WTC11 (cell line): Measurements from ENCODE around the gene SRGAP1. TPM values are rescaled to one million over a fixed set of nuclear protein-coding genes. Genes with fewer than 3 reads are reported as not detected.
A peak's percentile ranks its signal among the peaks of the same experiment; 100 is the strongest.

ENCODE experiments used
- ATAC-seq: fragments of 200-7000 bp; cut with Tn5 transposase; 2 replicates; pipeline ENCODE4 v1.10.0; 2021; ENCODE audit warnings: mild to moderate bottlenecking, moderate library complexity
- CTCF ChIA-PET: fragments of 300-600 bp; sonication (Branson Sonifier 250); formaldehyde crosslinking; loops from one replicate; lab custom pipeline; 2021; ENCODE audit warnings: antibody characterized with exemption; lab: Charles Lee
- POLR2A ChIA-PET: fragments of 350-600 bp; sonication (Branson Sonifier 250); formaldehyde crosslinking; loops from one replicate; lab custom pipeline; 2021; ENCODE audit warnings: antibody characterized with exemption; lab: Charles Lee
- DNase-seq: peaks from one replicate; pipeline ENCODE4 v3.0.0; 2021; ENCODE audit warnings: low spot score
- H3K27ac Mint-ChIP-seq: 2 replicates; pipeline ENCODE4 v1.8.0; 2021; ENCODE audit warnings: mixed read lengths
- H3K27me3 Mint-ChIP-seq: 2 replicates; pipeline ENCODE4 v1.8.0; 2021; ENCODE audit warnings: low read depth, mild to moderate bottlenecking, moderate library complexity, mixed read lengths
- H3K36me3 Mint-ChIP-seq: 2 replicates; pipeline ENCODE4 v1.8.0; 2021; ENCODE audit warnings: mixed read lengths
- H3K4me1 Mint-ChIP-seq: 2 replicates; pipeline ENCODE4 v1.8.0; 2022; ENCODE audit warnings: mixed read lengths
- H3K4me3 Mint-ChIP-seq: 2 replicates; pipeline ENCODE4 v1.8.0; 2021; ENCODE audit warnings: mild to moderate bottlenecking, moderate library complexity, mixed read lengths
- H3K9me3 Mint-ChIP-seq: 2 replicates; pipeline ENCODE4 v1.8.0; 2021; ENCODE audit warnings: mixed read lengths
- AR ChIP-seq: fragments of 250-450 bp; sonication (Bioruptor Pico); IDR thresholded peaks from 2 replicates; pipeline ENCODE4 v1.9.0; 2021; ENCODE audit warnings: mild to moderate bottlenecking
- CREB1 ChIP-seq: sonication (generic); formaldehyde crosslinking; IDR thresholded peaks from 2 replicates; pipeline ENCODE4 v1.8.0; 2023; ENCODE audit warnings: mild to moderate bottlenecking, missing genetic modification reagents
- EMX1 ChIP-seq: fragments of 250-450 bp; sonication (Bioruptor Pico); IDR thresholded peaks from 2 replicates; pipeline ENCODE4 v1.8.0; 2021; ENCODE audit warnings: mild to moderate bottlenecking
- ERG ChIP-seq: fragments of 250-450 bp; sonication (Bioruptor Pico); IDR thresholded peaks from 2 replicates; pipeline ENCODE4 v1.8.0; 2021; ENCODE audit warnings: mild to moderate bottlenecking
- GABPB1 ChIP-seq: sonication (generic); formaldehyde crosslinking; IDR thresholded peaks from 2 replicates; pipeline ENCODE4 v1.8.1; 2023; ENCODE audit warnings: mild to moderate bottlenecking, missing genetic modification reagents
- GTF2I ChIP-seq: fragments of 250-450 bp; sonication (Bioruptor Pico); conservative IDR thresholded peaks from 2 replicates; pipeline ENCODE4 v1.4.0; 2021; ENCODE audit warnings: mild to moderate bottlenecking
- HMGA2 ChIP-seq: fragments of 250-450 bp; sonication (Bioruptor Pico); IDR thresholded peaks from 2 replicates; pipeline ENCODE4 v1.4.0; 2021; ENCODE audit warnings: mild to moderate bottlenecking, moderate library complexity
- NR2C2 ChIP-seq: sonication (generic); formaldehyde crosslinking; IDR thresholded peaks from 2 replicates; pipeline ENCODE4 v1.8.0; 2022; ENCODE audit warnings: mild to moderate bottlenecking, missing genetic modification reagents
- RORB ChIP-seq: fragments of 250-450 bp; sonication (Bioruptor Pico); IDR thresholded peaks from 2 replicates; pipeline ENCODE4 v1.9.0; 2021; ENCODE audit warnings: mild to moderate bottlenecking
- SOX15 ChIP-seq: fragments of 250-450 bp; sonication (Bioruptor Pico); IDR thresholded peaks from 2 replicates; pipeline ENCODE4 v1.9.0; 2021; ENCODE audit warnings: mild to moderate bottlenecking
- STAT6 ChIP-seq: sonication (generic); formaldehyde crosslinking; conservative IDR thresholded peaks from 2 replicates; pipeline ENCODE4 v1.8.1; 2023; ENCODE audit warnings: mild to moderate bottlenecking, low read depth, missing genetic modification reagents, moderate library complexity
- TEAD1 ChIP-seq: sonication (generic); formaldehyde crosslinking; IDR thresholded peaks from 2 replicates; pipeline ENCODE4 v1.8.0; 2022; ENCODE audit warnings: mild to moderate bottlenecking, missing genetic modification reagents
- USF1 ChIP-seq: sonication (generic); formaldehyde crosslinking; IDR thresholded peaks from 2 replicates; pipeline ENCODE4 v1.8.0; 2022; ENCODE audit warnings: mild to moderate bottlenecking, missing genetic modification reagents
- USF2 ChIP-seq: sonication (generic); formaldehyde crosslinking; IDR thresholded peaks from 2 replicates; pipeline ENCODE4 v1.8.1; 2023; ENCODE audit warnings: mild to moderate bottlenecking, missing genetic modification reagents, moderate library complexity
- ZNF138 ChIP-seq: sonication (generic); formaldehyde crosslinking; conservative IDR thresholded peaks from 2 replicates; pipeline ENCODE4 v1.8.1; 2022; ENCODE audit warnings: mild to moderate bottlenecking, moderate library complexity, missing genetic modification reagents
- ZNF232 ChIP-seq: sonication (generic); formaldehyde crosslinking; IDR thresholded peaks from 2 replicates; pipeline ENCODE4 v1.8.0; 2022; ENCODE audit warnings: mild to moderate bottlenecking, missing genetic modification reagents
- ZNF317 ChIP-seq: sonication (generic); formaldehyde crosslinking; IDR thresholded peaks from 2 replicates; pipeline ENCODE4 v1.8.1; 2023; ENCODE audit warnings: low read depth, mild to moderate bottlenecking, moderate library complexity, missing genetic modification reagents, borderline replicate concordance
- ZNF416 ChIP-seq: fragments of 250-450 bp; sonication (Bioruptor Pico); IDR thresholded peaks from 2 replicates; pipeline ENCODE4 v1.9.0; 2021; ENCODE audit warnings: mild to moderate bottlenecking, inconsistent platforms
- total RNA-seq: library from RNA; stranded (reverse); gene quantifications from 3 replicates; pipeline ENCODE4 v1.2.3, GENCODE V29; 2021

Gene SRGAP1
- total RNA-seq, 1 experiment from 2014 or later, result 10.3 TPM

- no peak for TF ChIP-seq ZNF416
- TF ChIP-seq GABPB1, result peak; percentile 60
Observed at GRCh38 chr12:63843721-63844390, 644 bp upstream of the SRGAP1 start (continued).

- ChIA-PET CTCF (interaction anchor here (3.0 kb wide), 1 partner anchor 336 kb away, joined by 18 read pairs; no protein-coding TSS in a partner anchor), POLR2A (interaction anchor here (0.6 kb wide), 1 partner anchor 824 kb away, joined by 4 read pairs; no protein-coding TSS in a partner anchor)
- H3K27me3 Mint-ChIP-seq, result peaks cover 4% of the 10 kb centered on the region
- H3K4me1 Mint-ChIP-seq, result peaks cover 22% of the 10 kb centered on the region
- H3K27ac Mint-ChIP-seq, result no peak overlapping the region
- H3K36me3 Mint-ChIP-seq, result no peaks in the 10 kb centered on the region
- H3K4me3 Mint-ChIP-seq, result peak overlapping the region; percentile 95
- H3K9me3 Mint-ChIP-seq, result no peaks in the 10 kb centered on the region
- TF ChIP-seq GABPB1 (no peak), NR2C2 (no peak), ERG (no peak), SOX15 (no peak), HMGA2 (CRISPR knock-in tag) (no peak), EMX1 (CRISPR knock-in tag) (no peak), CREB1 (no peak), AR (no peak), STAT6 (CRISPR knock-in tag) (no peak), TEAD1 (CRISPR knock-in tag) (no peak), RORB (CRISPR knock-in tag) (no peak), ZNF232 (no peak)
- TF ChIP-seq, all 79 proteins: peak for 0
- no peak for ATAC-seq
- DNase-seq, result no peak
Observed at GRCh38 chr12:63845726-63846125, 1.2 kb downstream of the SRGAP1 start.

GRCh38 chr12:63846238-63846967 lies 1.9 kb downstream of the SRGAP1 start:
- DNase-seq (no peak), ATAC-seq (no peak)
- H3K27ac Mint-ChIP-seq, result no peak overlapping the region
- peaks cover 4% of the 10 kb centered on the region for H3K27me3 Mint-ChIP-seq
- peaks cover 22% of the 10 kb centered on the region for H3K4me1 Mint-ChIP-seq
- no peaks in the 10 kb centered on the region for H3K36me3 Mint-ChIP-seq
- H3K4me3 Mint-ChIP-seq, result peak overlapping the region; percentile 95
- no peaks in the 10 kb centered on the region for H3K9me3 Mint-ChIP-seq
- TF ChIP-seq ZNF138, result no peak
- no peak for TF ChIP-seq USF1 (CRISPR knock-in tag)
- no peak for TF ChIP-seq GTF2I (CRISPR knock-in tag)
- no peak for TF ChIP-seq ZNF317 (CRISPR knock-in tag)
- no peak for TF ChIP-seq USF2 (CRISPR knock-in tag)
- ChIA-PET CTCF (no interaction called here), POLR2A (no interaction called here)
